ENCODE results near the gene CSMD2. TPM values are rescaled to one million over a fixed set of nuclear protein-coding genes. Genes with fewer than 3 reads are reported as not detected.

Gene CSMD2
- polyA plus RNA-seq, 1 experiment, result 2.3 TPM

DNA sequence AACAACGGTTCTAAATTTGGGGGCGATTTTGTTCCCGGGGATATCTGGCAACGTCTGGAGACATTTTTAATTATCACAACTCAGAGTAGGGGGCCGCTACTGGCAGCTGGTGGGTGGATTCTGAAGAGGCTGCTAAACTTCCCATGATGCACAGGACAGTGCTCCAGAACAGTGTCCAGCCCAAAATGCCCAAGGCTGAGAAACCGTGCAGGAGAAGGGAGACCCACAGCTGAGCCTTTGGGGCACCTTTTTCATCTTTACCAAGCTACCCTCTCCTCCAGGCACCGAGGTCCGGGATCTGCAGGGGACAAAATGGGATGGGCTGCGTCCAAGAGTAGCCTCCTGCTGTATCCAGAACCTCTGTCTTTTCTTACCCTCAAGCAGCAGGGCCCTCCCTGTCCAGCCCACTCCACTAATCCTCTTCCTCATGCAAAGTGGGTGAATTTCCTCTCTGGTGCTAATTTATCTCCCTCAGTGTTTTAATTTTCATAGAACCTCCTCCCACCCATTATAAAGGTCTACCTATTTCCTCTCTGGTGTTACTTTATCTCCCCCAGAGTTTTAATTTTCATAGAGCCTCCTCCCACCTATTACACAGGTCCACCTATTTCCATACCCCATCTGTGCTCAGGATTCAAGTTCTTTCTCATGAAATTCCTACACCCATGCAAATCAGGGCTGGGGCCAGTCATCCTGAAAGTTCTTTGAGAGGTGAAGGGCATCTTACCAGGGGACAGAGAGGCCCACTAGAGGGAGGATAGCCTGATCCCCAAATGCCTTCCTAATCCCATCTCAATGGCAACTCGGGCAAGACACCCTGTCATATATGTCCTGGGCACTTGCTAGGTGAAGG is 42.7 kb downstream of the CSMD2 start:
- POLR2A ChIA-PET, result no interaction called here
- Histone ChIP-seq H3K4me3 (ENCODE audit: low read depth, low read length) (no peak overlapping the region), H3K27ac (ENCODE audit: low read depth, low read length) (no peak overlapping the region), H3K9me3 (ENCODE audit: control insufficient read depth, insufficient read depth, low read length) (no peaks in the 10 kb centered on the region), H3K27me3 (ENCODE audit: control insufficient read depth, insufficient read depth, low read length) (no peaks in the 10 kb centered on the region)
- no peak for TF ChIP-seq CTCF (IDR thresholded peaks at IDR 0.05; ENCODE audit: low read depth, low read length)
- DNase-seq (ENCODE audit: low read depth, low spot score), result no peak
- CTCF ChIA-PET, result no interaction called here

GRCh38 chr1:34115233-34115632 is 49.8 kb downstream of the CSMD2 start:
- Histone ChIP-seq H3K4me3 (ENCODE audit: low read depth, low read length) (no peak overlapping the region), H3K27ac (ENCODE audit: low read depth, low read length) (no peak overlapping the region), H3K9me3 (ENCODE audit: control insufficient read depth, insufficient read depth, low read length) (no peaks in the 10 kb centered on the region; the same call in 1 of the 2 replicates), H3K27me3 (ENCODE audit: control insufficient read depth, insufficient read depth, low read length) (no peaks in the 10 kb centered on the region)
- no peak for DNase-seq (ENCODE audit: low read depth, low spot score)
- TF ChIP-seq CTCF (IDR thresholded peaks at IDR 0.05; ENCODE audit: low read depth, low read length), result no peak
- ChIA-PET CTCF (interaction anchor here (0.6 to 2.3 kb wide), 3 partner anchors 13 to 482 kb away, joined by 3 to 17 read pairs (median 7); no protein-coding TSS in a partner anchor), POLR2A (no interaction called here)

DNA sequence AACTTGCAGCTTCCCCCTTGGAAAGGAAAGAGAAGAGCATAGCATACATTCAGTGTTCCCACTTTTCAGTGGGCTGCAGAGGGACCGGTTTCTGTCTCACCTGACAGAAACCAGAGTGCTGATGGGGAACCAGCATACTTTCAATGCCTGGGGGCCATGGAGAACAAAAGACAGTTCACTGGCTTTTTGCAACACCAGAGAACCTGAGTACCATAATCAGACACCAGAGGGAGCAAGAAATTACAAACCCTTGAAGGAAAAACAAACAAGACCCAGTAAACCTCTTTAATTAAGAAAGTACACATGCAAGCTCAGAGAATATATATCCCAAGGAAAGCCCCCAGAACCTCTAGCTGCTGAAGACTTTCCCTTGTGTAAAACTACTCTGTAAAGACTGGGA is 51.1 kb downstream of the CSMD2 start:
- CTCF ChIA-PET, result interaction anchor here (0.7 to 2.3 kb wide), 11 partner anchors 10 to 630 kb away, joined by 3 to 17 read pairs (median 5); no protein-coding TSS in a partner anchor
- no peak for DNase-seq (ENCODE audit: low read depth, low spot score)
- H3K4me3 ChIP-seq (ENCODE audit: low read depth, low read length), result no peak overlapping the region
- no peaks in the 10 kb centered on the region for H3K27me3 ChIP-seq (ENCODE audit: control insufficient read depth, insufficient read depth, low read length)
- TF ChIP-seq CTCF (IDR thresholded peaks at IDR 0.05; ENCODE audit: low read depth, low read length), result peak; percentile 36
- H3K9me3 ChIP-seq (ENCODE audit: control insufficient read depth, insufficient read depth, low read length), result no peaks in the 10 kb centered on the region; the same call in 1 of the 2 replicates
- H3K27ac ChIP-seq (ENCODE audit: low read depth, low read length), result no peak overlapping the region
- POLR2A ChIA-PET, result no interaction called here

- no peak for TF ChIP-seq CTCF (IDR thresholded peaks at IDR 0.05; ENCODE audit: low read depth, low read length)
- ChIA-PET POLR2A (no interaction called here), CTCF (interaction anchor here (0.7 to 2.3 kb wide), 10 partner anchors 10 to 630 kb away, joined by 3 to 17 read pairs (median 5); no protein-coding TSS in a partner anchor)
- H3K27ac ChIP-seq (ENCODE audit: low read depth, low read length), result no peak overlapping the region
- no peak for DNase-seq (ENCODE audit: low read depth, low spot score)
- no peak overlapping the region for H3K4me3 ChIP-seq (ENCODE audit: low read depth, low read length)
- no peaks in the 10 kb centered on the region for H3K27me3 ChIP-seq (ENCODE audit: control insufficient read depth, insufficient read depth, low read length)
- no peaks in the 10 kb centered on the region; the same call in 1 of the 2 replicates for H3K9me3 ChIP-seq (ENCODE audit: control insufficient read depth, insufficient read depth, low read length)
Observed at GRCh38 chr1:34113362-34113761, 51.7 kb downstream of the CSMD2 start.

- DNase-seq (ENCODE audit: low read depth, low spot score), result no peak
- H3K4me3 ChIP-seq (ENCODE audit: low read depth, low read length), result no peak overlapping the region
- H3K27me3 ChIP-seq (ENCODE audit: control insufficient read depth, insufficient read depth, low read length), result no peaks in the 10 kb centered on the region
- H3K9me3 ChIP-seq (ENCODE audit: control insufficient read depth, insufficient read depth, low read length), result no peaks in the 10 kb centered on the region
- POLR2A ChIA-PET, result no interaction called here
- no peak overlapping the region for H3K27ac ChIP-seq (ENCODE audit: low read depth, low read length)
- no peak for TF ChIP-seq CTCF (IDR thresholded peaks at IDR 0.05; ENCODE audit: low read depth, low read length)
- CTCF ChIA-PET, result no interaction called here
Observed at GRCh38 chr1:34108711-34109110, 56.3 kb downstream of the CSMD2 start.
